ENCODE results near the gene NEUROG2. TPM values are rescaled to one million over a fixed set of nuclear protein-coding genes. Genes with fewer than 3 reads are reported as not detected.

NEUROG2 gene
- total RNA-seq, 1 experiment from 2014 or later, result not detected

DNA sequence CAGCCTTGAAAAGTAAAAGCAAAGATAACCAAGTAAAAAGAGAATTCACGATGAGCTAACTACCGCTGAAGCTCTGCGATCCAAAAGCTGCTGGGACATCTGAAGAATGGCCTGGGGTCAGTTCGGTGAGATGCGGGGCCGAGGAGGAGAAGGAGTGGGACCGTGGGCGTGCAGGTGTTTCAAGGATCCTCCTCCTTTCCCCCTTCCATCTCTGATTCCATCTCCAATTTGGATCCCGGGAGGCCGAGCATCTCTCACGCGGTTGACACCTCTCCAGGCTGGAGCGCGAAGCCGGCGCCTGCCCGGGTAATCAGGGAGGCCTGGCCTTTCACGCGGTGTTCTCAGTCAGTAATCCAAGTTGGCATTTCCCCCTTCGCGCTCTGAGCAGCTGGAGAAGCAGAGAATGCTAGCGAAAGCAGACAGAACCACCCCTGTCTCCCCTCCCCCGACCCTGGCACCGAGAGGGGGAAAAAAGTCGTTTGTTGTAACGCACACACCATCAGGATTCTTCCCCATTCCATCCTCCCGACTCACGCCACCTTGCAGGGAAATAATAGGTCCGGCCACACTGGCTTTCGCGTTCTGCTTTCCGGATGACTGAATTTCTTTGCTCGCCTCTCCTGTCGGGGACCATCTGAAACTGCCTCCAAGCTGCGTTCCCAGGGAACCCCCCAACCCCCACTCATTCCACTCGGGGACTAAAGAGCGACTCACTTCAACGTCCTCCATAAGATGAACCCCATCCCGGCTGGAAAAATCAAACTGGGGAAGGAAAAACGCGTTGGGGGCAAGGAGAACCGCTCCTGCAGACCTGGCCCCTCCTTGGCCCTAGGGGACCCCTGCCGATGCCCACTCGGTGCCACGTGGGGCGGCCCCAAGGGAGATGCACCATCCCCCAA, 6.5 kb downstream of the NEUROG2 start:
- DNase-seq (ENCODE audit: unreplicated experiment), result no peak
- peaks cover 56% of the 10 kb centered on the region for H3K27me3 Mint-ChIP-seq (ENCODE audit: insufficient read depth, unreplicated experiment)
- BruUV-seq (replicated peaks), result no TSS peak
- intact Hi-C loops (cut with micrococcal nuclease), result no loop called here
- ChIA-PET CTCF (interaction anchor here (0.7 to 1.6 kb wide), 2 partner anchors 14 to 20 kb away, joined by 3 to 5 read pairs; no protein-coding TSS in a partner anchor), POLR2A (no interaction called here)
- TF ChIP-seq, protein P1, sequence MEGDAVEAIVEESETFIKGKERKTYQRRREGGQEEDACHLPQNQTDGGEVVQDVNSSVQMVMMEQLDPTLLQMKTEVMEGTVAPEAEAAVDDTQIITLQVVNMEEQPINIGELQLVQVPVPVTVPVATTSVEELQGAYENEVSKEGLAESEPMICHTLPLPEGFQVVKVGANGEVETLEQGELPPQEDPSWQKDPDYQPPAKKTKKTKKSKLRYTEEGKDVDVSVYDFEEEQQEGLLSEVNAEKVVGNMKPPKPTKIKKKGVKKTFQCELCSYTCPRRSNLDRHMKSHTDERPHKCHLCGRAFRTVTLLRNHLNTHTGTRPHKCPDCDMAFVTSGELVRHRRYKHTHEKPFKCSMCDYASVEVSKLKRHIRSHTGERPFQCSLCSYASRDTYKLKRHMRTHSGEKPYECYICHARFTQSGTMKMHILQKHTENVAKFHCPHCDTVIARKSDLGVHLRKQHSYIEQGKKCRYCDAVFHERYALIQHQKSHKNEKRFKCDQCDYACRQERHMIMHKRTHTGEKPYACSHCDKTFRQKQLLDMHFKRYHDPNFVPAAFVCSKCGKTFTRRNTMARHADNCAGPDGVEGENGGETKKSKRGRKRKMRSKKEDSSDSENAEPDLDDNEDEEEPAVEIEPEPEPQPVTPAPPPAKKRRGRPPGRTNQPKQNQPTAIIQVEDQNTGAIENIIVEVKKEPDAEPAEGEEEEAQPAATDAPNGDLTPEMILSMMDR (IDR thresholded peaks at IDR 0.05; ENCODE audit: unreplicated experiment), result no peak
- no peaks in the 10 kb centered on the region for H3K36me3 Mint-ChIP-seq (ENCODE audit: insufficient read depth, unreplicated experiment)
- H3K4me1 Mint-ChIP-seq (ENCODE audit: insufficient read depth, unreplicated experiment), result peaks cover 11% of the 10 kb centered on the region
- peak overlapping the region; percentile 67 for H3K4me3 Mint-ChIP-seq (ENCODE audit: unreplicated experiment)
- no peak overlapping the region for H3K27ac Mint-ChIP-seq (ENCODE audit: low read depth, unreplicated experiment)
- H3K9me3 Mint-ChIP-seq (ENCODE audit: unreplicated experiment), result no peaks in the 10 kb centered on the region

- no peak for DNase-seq (ENCODE audit: unreplicated experiment)
- TF ChIP-seq, protein P1 (IDR thresholded peaks at IDR 0.05; ENCODE audit: unreplicated experiment), result no peak
- Mint-ChIP-seq H3K4me3 (ENCODE audit: unreplicated experiment) (no peak overlapping the region), H3K27me3 (ENCODE audit: insufficient read depth, unreplicated experiment) (peaks cover 45% of the 10 kb centered on the region), H3K27ac (ENCODE audit: low read depth, unreplicated experiment) (no peak overlapping the region), H3K36me3 (ENCODE audit: insufficient read depth, unreplicated experiment) (no peaks in the 10 kb centered on the region), H3K4me1 (ENCODE audit: insufficient read depth, unreplicated experiment) (peaks cover 7% of the 10 kb centered on the region), H3K9me3 (ENCODE audit: unreplicated experiment) (no peaks in the 10 kb centered on the region)
- ChIA-PET POLR2A (no interaction called here), CTCF (interaction anchor here (0.6 kb wide), 1 partner anchor 78 kb away, joined by 3 read pairs; no protein-coding TSS in a partner anchor)
- no TSS peak for BruUV-seq (replicated peaks)
- intact Hi-C loops (cut with micrococcal nuclease), result no loop called here
Measured at GRCh38 chr4:112508356-112508755, 7.6 kb downstream of the NEUROG2 start.

GRCh38 chr4:112504807-112505206, 11.2 kb downstream of the NEUROG2 start:
- no peak overlapping the region for H3K4me3 Mint-ChIP-seq (ENCODE audit: unreplicated experiment)
- H3K27me3 Mint-ChIP-seq (ENCODE audit: insufficient read depth, unreplicated experiment), result peaks cover 22% of the 10 kb centered on the region
- intact Hi-C loops (cut with micrococcal nuclease), result no loop called here
- no peaks in the 10 kb centered on the region for H3K36me3 Mint-ChIP-seq (ENCODE audit: insufficient read depth, unreplicated experiment)
- BruUV-seq (replicated peaks), result no TSS peak
- TF ChIP-seq, protein P1 (IDR thresholded peaks at IDR 0.05; ENCODE audit: unreplicated experiment), result no peak
- no peak overlapping the region for H3K27ac Mint-ChIP-seq (ENCODE audit: low read depth, unreplicated experiment)
- H3K4me1 Mint-ChIP-seq (ENCODE audit: insufficient read depth, unreplicated experiment), result peaks cover 7% of the 10 kb centered on the region
- CTCF ChIA-PET, result interaction anchor here (0.6 kb wide), 2 partner anchors 61 to 146 kb away, joined by 3 to 4 read pairs; no protein-coding TSS in a partner anchor
- no peaks in the 10 kb centered on the region for H3K9me3 Mint-ChIP-seq (ENCODE audit: unreplicated experiment)
- no peak for DNase-seq (ENCODE audit: unreplicated experiment)
- POLR2A ChIA-PET, result no interaction called here

DNA sequence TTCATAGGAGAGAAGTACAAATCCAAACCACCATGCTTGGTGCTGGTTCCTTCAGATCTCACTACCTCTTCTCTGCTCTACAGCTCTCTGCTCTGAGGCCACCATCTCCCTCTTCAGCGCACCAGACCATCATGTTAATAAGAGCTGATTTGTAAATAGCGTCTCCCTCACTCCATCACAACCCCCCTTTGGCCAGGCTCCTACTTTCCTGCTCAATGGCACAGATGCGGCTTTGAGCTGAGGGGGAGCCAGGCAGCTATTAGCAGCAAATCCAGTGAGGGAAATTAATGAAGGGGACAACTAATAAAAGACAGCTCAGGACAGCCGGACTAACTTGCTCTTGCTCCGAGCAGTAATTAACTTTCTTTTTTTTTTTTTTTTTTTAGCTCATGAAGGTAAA, 13.1 kb downstream of the NEUROG2 start:
- Mint-ChIP-seq H3K27ac (ENCODE audit: low read depth, unreplicated experiment) (no peak overlapping the region), H3K36me3 (ENCODE audit: insufficient read depth, unreplicated experiment) (no peaks in the 10 kb centered on the region), H3K4me1 (ENCODE audit: insufficient read depth, unreplicated experiment) (no peaks in the 10 kb centered on the region), H3K9me3 (ENCODE audit: unreplicated experiment) (no peaks in the 10 kb centered on the region), H3K27me3 (ENCODE audit: insufficient read depth, unreplicated experiment) (peaks cover 3% of the 10 kb centered on the region), H3K4me3 (ENCODE audit: unreplicated experiment) (no peak overlapping the region)
- intact Hi-C loops (cut with micrococcal nuclease), result no loop called here
- no peak for DNase-seq (ENCODE audit: unreplicated experiment)
- TF ChIP-seq, protein P1 (IDR thresholded peaks at IDR 0.05; ENCODE audit: unreplicated experiment), result no peak
- CTCF ChIA-PET, result interaction anchor here (0.6 to 1.0 kb wide), 2 partner anchors 156 to 175 kb away, joined by 3 to 7 read pairs; no protein-coding TSS in a partner anchor
- POLR2A ChIA-PET, result interaction anchor here (0.7 to 0.9 kb wide), 2 partner anchors 9 to 90 kb away, joined by 3 read pairs; no protein-coding TSS in a partner anchor
- BruUV-seq (replicated peaks), result no TSS peak
